Right lobe of liver (tissue), 6 donors: ENCODE data around the gene BEND7. TPM values are rescaled to one million over a fixed set of nuclear protein-coding genes. Genes with fewer than 3 reads are reported as not detected.
"Not testable (repeated sequence)": the region's sequence is repeated elsewhere in the genome, so short reads cannot be mapped to it uniquely, and the experiment has no call there.

ENCODE experiments used
- ATAC-seq, 4 donors: fragments of 200-7000 bp; cut with Tn5 transposase; one replicate each; pipeline ENCODE4 v1.9.1; 2020; ENCODE audit warnings: mild to moderate bottlenecking in 4 of 4, moderate library complexity in 4 of 4
- DNase-seq, 3 donors: peaks; one replicate each; pipeline ENCODE4 v3.0.0-alpha.2; 2020
- H3K27ac ChIP-seq, 3 donors: fragments of 200-600 bp; one replicate each; pipeline ENCODE4 v1.8.0; 2022
- H3K27me3 ChIP-seq, 2 donors: fragments of 200-600 bp; one replicate each; pipeline ENCODE4 v1.8.0; 2022
- H3K36me3 ChIP-seq, 4 donors: fragments of 200-600 bp; sonication (generic) in 1 of 4; one replicate each; pipeline versions ENCODE4 v1.5.1 to v1.8.0; 2017 to 2022; ENCODE audit warnings: control low read depth in 1 of 4
- H3K4me1 ChIP-seq, 4 donors: fragments of 200-600 bp; sonication (generic) in 1 of 4; one replicate each; pipeline versions ENCODE4 v1.5.1 to v1.8.0; 2017 to 2022; ENCODE audit warnings: control low read depth in 1 of 4
- H3K4me3 ChIP-seq, 3 donors: fragments of 200-600 bp; one replicate each; pipeline ENCODE4 v1.8.0; 2022
- H3K9me3 ChIP-seq, 4 donors: fragments of 200-600 bp; sonication (generic) in 1 of 4; one replicate each; pipeline versions ENCODE4 v1.5.1 to v1.8.0; 2017 to 2022; ENCODE audit warnings: control low read depth in 1 of 4
- CTCF ChIP-seq, 4 donors: fragments of 200-600 bp in 3 of 4; fragments of 450-650 bp in 1 of 4; IDR thresholded peaks; one replicate each; pipeline versions ENCODE4 v1.5.1 to v1.8.0; 2016 to 2022; ENCODE audit warnings: antibody characterized with exemption in 4 of 4, mild to moderate bottlenecking in 2 of 4
- POLR2A ChIP-seq: fragments of 450-650 bp; IDR thresholded peaks from one replicate; pipeline ENCODE4 v1.6.1; 2017; ENCODE audit warnings: antibody characterized with exemption, mild to moderate bottlenecking
- WGBS: methylation state at CpG from one replicate; pipeline ENCODE4 v1.1.6; 2018; ENCODE audit warnings: low coverage, low lambda C conversion rate; ENCODE audit not compliant: insufficient coverage; ENCODE audit errors: missing lambda C conversion rate; 5-methylcytosine and 5-hydroxymethylcytosine counted together
- intact Hi-C, 2 donors: fragments of 100-400 bp; cut with DNase I; formaldehyde crosslinking; loops; one replicate each; pipeline versions ENCODE4 v1.11.2 to v1.14.1; 2022
- total RNA-seq, 6 experiments: library from RNA; depleted of rRNA in 2 of 6; stranded (reverse); fragments of >200 nt in 2 of 6; fragmentation: NEBNext Ultra II Directional in 3 of 6; extraction: Animal tissue kit (Norgen Biotek cat#: 25700) in 3 of 6; gene quantifications; one replicate each; pipeline versions ENCODE4 v1.1.0 to v1.2.4, GENCODE V29; 2016 to 2023
- donor health status: DM: no; HTN: yes; CAD: no.
- donor health status: DM: no; HTN: no; CAD: no.
- donor health status: DM: no; HTN: no; CAD: no.
- donor health status: DM: no; HTN: yes; CAD: no.
- donor health status: DM: no; HTN: yes; CAD: no.

Gene BEND7
- total RNA-seq, 6 experiments from 2014 or later, result 14.5 to 21.5 (median 15.6) TPM

- Histone ChIP-seq H3K9me3 (no peaks in the 10 kb centered on the region), H3K36me3 (no peaks in the 10 kb centered on the region), H3K4me3 (no peak overlapping the region), H3K27ac (no peak overlapping the region), H3K27me3 (no peaks in the 10 kb centered on the region), H3K4me1 (no peaks in the 10 kb centered on the region)
- TF ChIP-seq POLR2A (no peak), CTCF (IDR thresholded peaks at IDR 0.05) (no peak)
- intact Hi-C loops, result no loop called here
- WGBS, result 68% methylated on average over 3 of the region's 3 CpGs
- DNase-seq, result no peak
- no peak for ATAC-seq
Measured at GRCh38 chr10:13404305-13404759, 124.5 kb downstream of the BEND7 start.

DNA sequence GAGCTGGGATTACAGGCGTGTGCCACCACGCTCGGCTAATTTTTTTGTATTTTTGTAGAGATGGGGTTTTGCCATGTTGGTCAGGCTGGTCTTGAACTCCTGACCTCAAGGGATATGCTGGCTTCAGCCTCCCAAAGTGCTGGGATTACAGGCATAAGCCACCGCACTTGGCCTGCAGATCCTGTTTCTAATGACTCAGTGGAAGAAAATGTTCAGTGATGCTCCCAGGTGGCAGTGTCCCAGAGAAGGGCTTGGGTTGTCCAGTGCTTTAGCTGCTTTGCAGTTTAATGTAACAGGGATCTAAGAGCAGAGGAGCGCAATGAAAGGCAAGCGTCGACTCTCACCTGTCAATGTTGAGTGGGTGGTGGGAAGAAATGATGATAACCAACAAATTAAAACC is 125.4 kb downstream of the BEND7 start:
- H3K9me3 ChIP-seq, H3K4me1 ChIP-seq, H3K4me3 ChIP-seq, H3K36me3 ChIP-seq, H3K27me3 ChIP-seq, H3K27ac ChIP-seq, ATAC-seq, intact Hi-C loops, DNase-seq: not testable (repeated sequence)
- WGBS, result 94% methylated on average over 6 of the region's 7 CpGs

- TF ChIP-seq CTCF (IDR thresholded peaks at IDR 0.05), result no peak
- no peak for TF ChIP-seq POLR2A
- WGBS, result 59% methylated on average over 8 of the region's 8 CpGs
Measured at GRCh38 chr10:13402021-13402420, 126.8 kb downstream of the BEND7 start.

GRCh38 chr10:13401142-13401541 is 127.7 kb downstream of the BEND7 start:
- Histone ChIP-seq H3K27ac (no peak overlapping the region), H3K4me3 (no peak overlapping the region), H3K9me3 (no peaks in the 10 kb centered on the region), H3K36me3 (no peaks in the 10 kb centered on the region), H3K27me3 (no peaks in the 10 kb centered on the region), H3K4me1 (no peaks in the 10 kb centered on the region)
- 40% methylated on average over 1 of the region's 3 CpGs for WGBS
- intact Hi-C loops, result no loop called here
- TF ChIP-seq POLR2A (no peak), CTCF (IDR thresholded peaks at IDR 0.05) (no peak)
- ATAC-seq (no peak), DNase-seq (no peak)

More at GRCh38 chr10:13402021-13402420, 126.8 kb downstream of the BEND7 start:
- no peak overlapping the region for H3K4me3 ChIP-seq
- intact Hi-C loops, result no loop called here
- no peak for ATAC-seq
- no peaks in the 10 kb centered on the region for H3K36me3 ChIP-seq
- H3K9me3 ChIP-seq, result no peaks in the 10 kb centered on the region
- H3K27ac ChIP-seq, result no peak overlapping the region
- DNase-seq, result no peak
- H3K4me1 ChIP-seq, result no peaks in the 10 kb centered on the region
- no peaks in the 10 kb centered on the region for H3K27me3 ChIP-seq

DNA sequence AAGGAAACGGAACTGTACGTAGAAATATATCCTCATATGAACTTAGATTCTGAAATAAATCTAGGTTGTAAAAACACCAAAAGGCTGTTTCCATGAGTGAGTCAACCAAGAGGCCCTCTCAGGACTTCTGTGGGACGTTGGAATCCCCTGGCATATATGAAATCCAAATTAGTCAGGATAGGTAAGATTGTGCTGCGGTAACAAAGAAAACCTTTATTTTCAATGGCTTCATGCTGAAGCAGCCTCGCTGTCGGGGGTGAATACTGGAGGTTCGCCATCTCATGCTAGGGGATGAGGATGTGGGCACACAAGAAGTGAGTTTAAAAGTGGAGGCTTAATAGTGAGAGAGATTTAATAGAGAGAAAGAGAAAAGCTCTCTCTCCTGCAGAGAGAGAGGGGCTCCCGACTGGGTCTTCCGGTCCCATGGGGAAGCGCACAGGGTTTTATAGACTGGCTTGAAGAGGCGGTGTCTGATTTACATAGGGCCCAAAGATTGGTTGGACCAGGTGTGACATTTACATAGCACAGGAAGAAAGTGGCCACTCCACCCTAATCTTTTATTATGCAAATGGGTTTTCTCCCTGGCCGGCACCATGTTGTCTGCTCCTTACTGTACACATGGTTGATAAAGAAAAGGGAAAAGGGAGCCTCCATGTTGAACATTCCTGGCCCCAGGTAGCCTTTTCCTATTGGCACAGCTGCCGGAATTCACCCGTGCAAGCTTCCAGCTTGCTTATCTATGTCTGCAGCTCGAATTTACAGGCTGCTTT is 128.4 kb downstream of the BEND7 start:
- ATAC-seq, result no peak
- 70% methylated on average over 14 of the region's 15 CpGs for WGBS
- Histone ChIP-seq H3K4me3 (no peak overlapping the region), H3K36me3 (no peaks in the 10 kb centered on the region), H3K9me3 (no peaks in the 10 kb centered on the region), H3K27ac (no peak overlapping the region), H3K27me3 (no peaks in the 10 kb centered on the region), H3K4me1 (no peaks in the 10 kb centered on the region)
- no peak for DNase-seq
- TF ChIP-seq CTCF (IDR thresholded peaks at IDR 0.05), result no peak
- intact Hi-C loops, result no loop called here
